Stimulated activated naive CD8-positive, alpha-beta T cell treated with anti-CD3 and anti-CD28 coated beads, Interleukin-15, Interleukin-2, amounts not matched to agents 100 ng/mL and 50 ng/mL, for 24 hours (primary cell): Measurements from ENCODE around the gene ALK.
"Not testable (repeated sequence)": the region's sequence is repeated elsewhere in the genome, so short reads cannot be mapped to it uniquely, and the experiment has no call there.

ENCODE experiments used
- H3K27ac Mint-ChIP-seq: one replicate; pipeline ENCODE4 v1.8.0; 2021; ENCODE audit warnings: mild to moderate bottlenecking, mixed read lengths
- H3K27me3 Mint-ChIP-seq: one replicate; pipeline ENCODE4 v1.8.0; 2021; ENCODE audit warnings: mixed read lengths
- H3K36me3 Mint-ChIP-seq: one replicate; pipeline ENCODE4 v1.8.0; 2021; ENCODE audit warnings: low read depth, mixed read lengths
- H3K4me1 Mint-ChIP-seq: one replicate; pipeline ENCODE4 v1.8.0; 2021; ENCODE audit warnings: low read depth, mixed read lengths
- H3K4me3 Mint-ChIP-seq: one replicate; pipeline ENCODE4 v1.8.0; 2021; ENCODE audit warnings: mild to moderate bottlenecking, mixed read lengths
- H3K9me3 Mint-ChIP-seq: one replicate; pipeline ENCODE4 v1.8.0; 2021; ENCODE audit warnings: mixed read lengths

ALK gene

DNA sequence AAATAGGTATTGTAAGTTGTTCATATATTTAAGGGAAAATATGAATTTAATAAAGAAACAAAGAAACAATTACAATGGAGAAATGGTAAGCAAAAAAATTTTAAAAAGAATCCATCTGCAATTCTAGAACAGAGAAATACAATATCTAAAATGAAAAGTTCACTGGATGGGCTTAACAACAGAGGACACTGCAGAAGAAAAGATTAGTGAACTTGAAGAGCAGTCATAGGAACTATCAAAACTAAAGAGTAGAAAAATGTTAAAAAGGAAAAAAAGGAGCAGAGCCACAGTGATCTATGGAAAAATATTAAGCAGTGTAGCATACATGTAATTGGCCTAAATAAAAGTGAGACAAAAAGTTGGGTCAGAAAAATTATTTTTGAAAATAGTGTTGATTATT, 83.5 kb downstream of the ALK start:
- Mint-ChIP-seq H3K4me3 (no peak overlapping the region), H3K4me1 (no peaks in the 10 kb centered on the region)

DNA sequence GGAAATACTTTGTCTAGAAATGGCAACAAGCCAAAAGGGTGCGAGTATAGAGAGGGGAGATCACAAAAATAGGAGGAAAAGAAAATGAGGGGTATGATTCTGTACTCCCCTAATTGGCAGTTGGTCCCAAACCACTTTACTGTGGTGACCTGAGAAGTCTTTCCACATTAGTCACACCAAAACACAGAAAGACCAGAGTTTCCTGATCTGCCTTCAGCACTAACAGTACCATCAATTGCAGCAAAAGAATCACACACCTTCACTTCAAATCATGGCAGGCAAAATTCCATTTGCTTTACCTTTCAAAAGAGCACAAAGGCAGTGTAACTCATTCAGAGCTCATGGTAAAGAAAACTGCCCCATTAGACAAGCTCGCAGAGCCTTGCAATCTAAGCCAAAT, 86.8 kb downstream of the ALK start:
- H3K27ac Mint-ChIP-seq, result no peak overlapping the region
- H3K27me3 Mint-ChIP-seq, result peaks cover 3% of the 10 kb centered on the region
- no peaks in the 10 kb centered on the region for H3K4me1 Mint-ChIP-seq
- H3K36me3 Mint-ChIP-seq, result no peaks in the 10 kb centered on the region
- peaks cover 14% of the 10 kb centered on the region for H3K9me3 Mint-ChIP-seq
- no peak overlapping the region for H3K4me3 Mint-ChIP-seq

More for the DNA sequence above, 83.5 kb downstream of the ALK start:
- H3K27me3 Mint-ChIP-seq, result peaks cover 10% of the 10 kb centered on the region
- no peaks in the 10 kb centered on the region for H3K36me3 Mint-ChIP-seq
- peaks cover 14% of the 10 kb centered on the region for H3K9me3 Mint-ChIP-seq
- no peak overlapping the region for H3K27ac Mint-ChIP-seq

DNA sequence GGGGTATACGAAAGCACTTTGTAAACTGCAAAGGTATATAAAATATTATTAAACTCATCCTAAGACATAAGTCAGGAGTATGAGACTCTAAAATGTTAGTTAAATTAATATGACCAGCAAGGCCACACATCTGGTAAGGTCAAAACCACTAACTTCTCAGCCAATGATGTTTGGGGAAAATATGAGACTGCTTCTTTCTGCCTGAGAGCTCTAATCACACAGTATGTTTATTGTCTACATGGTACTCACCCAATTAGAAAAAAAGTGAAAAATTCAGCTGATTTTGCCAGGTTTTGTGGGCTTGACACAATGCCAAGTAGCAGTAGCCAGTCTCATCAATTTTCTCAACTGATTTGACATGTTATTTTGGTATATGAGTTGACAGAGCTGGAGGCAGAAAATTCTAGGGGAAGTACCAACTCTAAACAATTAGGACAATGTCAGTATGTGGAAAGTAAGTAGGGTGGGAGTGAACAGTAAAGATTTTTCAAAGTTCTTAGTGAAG, 87.3 kb downstream of the ALK start:
- H3K27ac Mint-ChIP-seq, result no peak overlapping the region
- peaks cover 14% of the 10 kb centered on the region for H3K9me3 Mint-ChIP-seq
- H3K4me1 Mint-ChIP-seq, result no peaks in the 10 kb centered on the region
- no peak overlapping the region for H3K4me3 Mint-ChIP-seq
- peaks cover 3% of the 10 kb centered on the region for H3K27me3 Mint-ChIP-seq
- no peaks in the 10 kb centered on the region for H3K36me3 Mint-ChIP-seq

DNA sequence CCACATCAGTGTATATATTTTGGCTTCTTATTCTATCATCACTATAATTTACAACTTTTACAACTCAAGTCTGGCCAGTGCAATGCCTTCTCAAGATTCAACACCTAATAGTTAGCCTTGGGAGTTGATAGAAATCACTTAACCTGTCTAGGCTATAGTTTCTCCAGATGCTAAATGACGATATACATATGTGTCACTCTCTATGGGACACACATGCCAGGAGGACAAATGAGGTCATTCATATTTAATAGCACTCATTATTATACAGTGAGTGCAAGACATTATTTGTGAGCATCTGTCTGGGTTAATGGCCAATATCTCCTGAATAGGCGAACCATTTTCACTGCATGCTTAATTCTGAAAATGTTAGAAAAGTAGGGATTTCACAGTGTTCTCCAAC, 89.8 kb downstream of the ALK start:
- H3K27me3 Mint-ChIP-seq, result peaks cover 5% of the 10 kb centered on the region
- no peaks in the 10 kb centered on the region for H3K36me3 Mint-ChIP-seq
- H3K4me1 Mint-ChIP-seq, result no peaks in the 10 kb centered on the region
- no peak overlapping the region for H3K4me3 Mint-ChIP-seq
- H3K27ac Mint-ChIP-seq, result no peak overlapping the region
- peaks cover 6% of the 10 kb centered on the region for H3K9me3 Mint-ChIP-seq

DNA sequence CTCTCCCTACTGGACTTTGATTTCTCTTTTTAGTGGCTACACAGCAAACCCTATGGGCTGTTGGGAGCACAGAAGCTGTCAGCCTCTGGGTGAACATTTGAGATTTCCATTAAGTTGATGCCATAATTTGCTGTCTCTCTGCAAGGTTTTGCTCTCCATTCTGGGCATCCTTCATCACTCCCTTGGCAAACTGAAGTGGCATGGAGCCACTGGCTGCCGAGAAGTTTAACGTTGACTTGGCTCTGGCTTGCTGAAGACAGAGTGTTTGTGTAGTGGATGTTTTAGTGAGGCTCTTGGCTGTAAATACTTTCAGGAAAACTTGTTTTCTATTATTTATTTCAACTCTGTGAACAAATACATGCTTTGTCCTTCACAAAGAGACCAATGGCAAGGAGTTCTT, 91.5 kb downstream of the ALK start:
- Mint-ChIP-seq H3K36me3 (no peaks in the 10 kb centered on the region), H3K27ac (no peak overlapping the region), H3K4me3 (no peak overlapping the region), H3K9me3 (no peaks in the 10 kb centered on the region), H3K27me3 (peaks cover 15% of the 10 kb centered on the region), H3K4me1 (no peaks in the 10 kb centered on the region)

DNA sequence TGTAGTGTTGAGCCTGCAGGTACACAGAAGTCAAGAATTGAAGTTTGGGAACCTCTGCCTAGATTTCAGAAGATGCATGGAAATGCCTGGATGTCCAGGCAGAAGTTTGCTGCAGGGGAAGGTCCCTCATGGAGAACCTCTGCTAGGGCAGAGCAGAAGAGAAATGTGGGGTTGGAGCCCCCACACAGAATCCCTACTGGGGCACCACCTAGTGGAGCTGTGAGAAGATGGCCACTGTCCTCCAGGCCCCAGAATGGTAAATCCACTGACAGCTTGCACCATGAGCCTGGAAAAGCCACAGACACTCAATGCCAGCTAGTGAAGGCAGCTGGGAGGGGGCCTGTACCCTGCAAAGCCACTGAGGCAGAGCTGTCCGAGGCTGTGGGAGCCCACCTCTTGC, 97.2 kb downstream of the ALK start:
- H3K9me3 Mint-ChIP-seq, result not testable (repeated sequence)

DNA sequence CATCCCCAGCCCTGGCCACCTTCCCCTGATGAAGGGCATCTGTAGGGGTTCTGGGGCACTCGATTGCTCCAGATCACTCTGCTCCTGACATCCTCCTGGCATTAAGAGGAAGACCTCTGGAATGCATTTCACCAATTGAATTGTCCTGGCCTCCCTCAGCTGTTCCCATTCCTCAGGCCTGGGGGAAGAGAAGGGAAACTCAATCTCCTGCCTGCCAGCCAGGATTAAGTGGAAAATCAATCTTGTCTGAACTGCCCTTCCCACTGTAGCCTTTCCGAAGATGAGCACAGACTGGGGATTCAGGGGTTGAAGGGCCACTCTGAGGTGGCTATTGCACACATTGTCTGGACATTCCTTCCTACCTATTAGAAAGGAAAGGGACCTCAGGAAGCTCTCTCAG, 99.8 kb downstream of the ALK start:
- Mint-ChIP-seq H3K27ac (no peak overlapping the region), H3K4me1 (no peaks in the 10 kb centered on the region), H3K9me3 (no peaks in the 10 kb centered on the region), H3K4me3 (no peak overlapping the region), H3K36me3 (no peaks in the 10 kb centered on the region), H3K27me3 (peaks cover 10% of the 10 kb centered on the region)

More for the DNA sequence above, 97.2 kb downstream of the ALK start:
- peaks cover 12% of the 10 kb centered on the region for H3K27me3 Mint-ChIP-seq
- H3K4me1 Mint-ChIP-seq, H3K36me3 Mint-ChIP-seq, H3K27ac Mint-ChIP-seq, H3K4me3 Mint-ChIP-seq: not testable (repeated sequence)

DNA sequence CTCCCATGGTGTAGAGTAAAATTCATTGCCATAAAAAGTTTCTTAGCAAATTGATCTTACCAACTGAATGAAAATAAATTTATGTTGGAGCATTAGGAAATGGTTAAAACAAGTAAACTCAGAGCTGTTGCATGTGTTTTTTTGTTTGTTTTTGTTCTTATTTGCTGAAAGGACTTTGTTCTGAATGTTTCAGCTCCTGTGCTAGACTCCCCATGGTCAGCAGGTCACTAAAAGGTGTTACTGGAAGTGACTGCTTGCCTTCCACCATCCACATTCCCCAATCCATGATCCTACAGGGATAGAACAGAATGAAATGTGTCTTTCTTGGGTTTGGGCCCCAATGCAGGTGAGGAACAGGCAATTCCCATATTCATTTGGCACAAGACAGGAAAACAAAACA, 101.8 kb downstream of the ALK start:
- Mint-ChIP-seq H3K4me3 (no peak overlapping the region), H3K36me3 (no peaks in the 10 kb centered on the region), H3K27me3 (no peaks in the 10 kb centered on the region), H3K9me3 (no peaks in the 10 kb centered on the region), H3K4me1 (no peaks in the 10 kb centered on the region), H3K27ac (no peak overlapping the region)

DNA sequence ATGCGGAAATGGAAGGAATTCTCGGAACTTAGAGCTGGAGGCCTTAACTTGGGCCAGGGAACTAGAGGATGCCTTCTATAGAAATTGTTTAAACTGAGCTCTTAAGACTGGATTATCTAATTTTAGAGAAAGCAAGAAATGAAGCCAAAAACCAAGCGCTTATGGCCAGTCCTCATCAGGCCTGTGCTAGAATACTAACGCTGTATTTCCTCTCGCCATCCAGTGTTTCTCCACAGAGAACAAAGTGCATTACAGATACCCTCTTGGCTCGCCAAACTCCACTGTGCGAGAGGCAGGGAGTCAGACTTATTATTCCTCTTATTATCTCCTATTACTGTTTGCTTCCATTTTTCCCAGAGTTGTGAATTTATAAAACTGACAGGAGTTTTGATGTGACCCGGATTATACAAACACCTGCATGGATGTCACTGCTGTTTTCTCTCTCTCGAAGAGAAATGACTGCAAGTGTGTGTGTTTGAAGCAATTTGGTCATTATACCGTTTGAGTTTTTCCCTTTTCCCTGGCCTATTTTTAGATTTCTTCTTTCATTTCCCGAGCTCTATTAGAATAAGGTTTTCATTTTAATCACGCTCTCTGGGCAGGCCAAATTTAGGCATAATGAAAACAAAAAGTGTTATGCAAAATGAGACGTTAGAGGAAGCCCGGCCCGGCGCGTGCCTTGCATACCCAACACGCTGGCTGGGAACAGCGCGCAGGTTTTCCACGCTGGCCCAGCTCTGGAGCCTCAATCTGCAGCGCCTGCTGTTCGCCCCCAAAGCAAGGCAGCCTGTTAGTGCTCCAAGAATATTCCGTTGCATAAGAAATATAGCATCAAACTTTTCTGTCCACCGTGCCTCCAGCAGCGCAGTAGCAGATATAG, 103.3 kb downstream of the ALK start:
- Mint-ChIP-seq H3K9me3 (no peaks in the 10 kb centered on the region), H3K27me3 (no peaks in the 10 kb centered on the region), H3K4me1 (no peaks in the 10 kb centered on the region), H3K27ac (no peak overlapping the region), H3K36me3 (no peaks in the 10 kb centered on the region), H3K4me3 (no peak overlapping the region)

DNA sequence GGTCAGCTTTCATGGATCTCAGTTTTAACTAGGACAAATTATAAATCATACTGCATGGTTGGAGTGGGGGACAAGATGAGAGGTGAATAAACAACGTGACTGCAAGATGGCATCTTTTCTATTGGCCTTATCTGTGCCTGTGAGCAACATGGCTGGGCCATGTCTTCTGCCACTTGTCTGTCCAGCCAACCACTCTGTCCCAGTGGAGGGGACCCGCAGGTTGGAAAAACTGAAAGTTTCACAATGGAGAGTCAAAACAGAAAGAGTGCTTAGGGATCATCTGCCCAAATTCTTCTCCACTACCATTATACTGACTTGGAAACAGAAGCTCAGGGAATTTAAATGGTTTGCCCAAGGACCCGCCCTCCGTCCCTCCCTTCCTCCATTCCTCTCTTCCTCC, 104.1 kb downstream of the ALK start:
- H3K9me3 Mint-ChIP-seq, result no peaks in the 10 kb centered on the region
- no peak overlapping the region for H3K4me3 Mint-ChIP-seq
- H3K4me1 Mint-ChIP-seq, result no peaks in the 10 kb centered on the region
- no peaks in the 10 kb centered on the region for H3K36me3 Mint-ChIP-seq
- no peak overlapping the region for H3K27ac Mint-ChIP-seq
- no peaks in the 10 kb centered on the region for H3K27me3 Mint-ChIP-seq

DNA sequence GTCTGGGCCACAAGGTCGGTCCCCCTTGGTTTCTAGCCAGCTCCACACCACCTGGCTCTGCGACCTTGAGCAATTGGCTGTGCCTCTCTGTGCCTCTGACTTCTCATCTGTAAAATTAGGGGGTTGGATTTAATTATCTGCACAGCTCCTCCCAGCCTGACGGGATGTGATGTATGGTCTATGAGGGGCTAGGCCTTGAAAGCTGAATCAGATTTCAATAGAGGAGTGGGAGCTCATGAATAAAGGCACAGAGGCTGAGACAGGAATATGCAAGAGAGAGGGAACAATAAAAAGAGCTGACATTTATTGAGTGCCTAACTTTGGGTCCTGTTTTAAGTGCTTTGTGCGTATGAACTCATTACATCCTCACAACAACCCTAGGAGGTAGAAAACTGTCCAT, 104.7 kb downstream of the ALK start:
- Mint-ChIP-seq H3K4me3 (no peak overlapping the region), H3K27ac (no peak overlapping the region), H3K4me1 (no peaks in the 10 kb centered on the region), H3K27me3 (no peaks in the 10 kb centered on the region), H3K9me3 (no peaks in the 10 kb centered on the region), H3K36me3 (no peaks in the 10 kb centered on the region)

DNA sequence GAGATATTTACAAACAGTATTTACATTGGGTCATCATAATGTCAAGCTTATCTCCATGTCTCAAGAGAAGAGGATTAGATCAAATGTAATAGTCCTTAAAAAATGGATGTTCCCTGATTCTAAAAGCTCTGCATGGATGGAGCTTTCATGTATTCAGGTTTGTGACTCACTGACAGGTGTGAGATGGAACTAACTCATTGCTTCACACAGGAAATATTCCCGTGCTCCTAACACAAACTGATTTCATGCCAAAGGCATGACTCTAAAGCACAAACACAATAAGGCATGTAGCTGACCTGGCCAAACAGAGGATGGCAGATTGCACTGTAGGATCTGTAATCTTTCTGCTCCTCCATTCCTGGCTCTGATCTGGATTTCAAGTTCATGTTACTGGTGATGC, 110.0 kb downstream of the ALK start:
- no peaks in the 10 kb centered on the region for H3K27me3 Mint-ChIP-seq
- H3K4me1 Mint-ChIP-seq, result no peaks in the 10 kb centered on the region
- no peak overlapping the region for H3K4me3 Mint-ChIP-seq
- no peak overlapping the region for H3K27ac Mint-ChIP-seq
- H3K36me3 Mint-ChIP-seq, result no peaks in the 10 kb centered on the region
- H3K9me3 Mint-ChIP-seq, result no peaks in the 10 kb centered on the region

DNA sequence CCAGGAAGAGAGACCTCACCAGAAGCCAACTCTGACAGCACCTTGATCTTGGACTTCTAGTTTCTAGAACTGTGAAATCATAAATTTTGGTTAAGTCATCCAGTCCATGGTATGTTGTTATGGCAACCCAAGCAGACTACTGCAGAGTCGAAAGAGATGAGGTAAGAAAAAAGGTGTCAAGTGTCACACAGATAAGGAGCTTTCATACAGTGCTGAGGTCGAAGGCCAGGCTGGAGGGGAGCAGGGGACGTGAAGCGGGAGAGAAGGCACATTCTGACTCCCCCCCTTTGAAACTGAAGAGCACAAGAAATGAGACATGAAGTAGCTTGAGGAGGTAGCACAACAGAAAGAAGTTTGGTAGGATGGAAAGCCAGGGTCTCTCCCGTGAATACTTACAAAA, 110.4 kb downstream of the ALK start:
- Mint-ChIP-seq H3K4me1 (no peaks in the 10 kb centered on the region), H3K27me3 (no peaks in the 10 kb centered on the region), H3K9me3 (no peaks in the 10 kb centered on the region), H3K27ac (no peak overlapping the region), H3K4me3 (no peak overlapping the region), H3K36me3 (no peaks in the 10 kb centered on the region)

DNA sequence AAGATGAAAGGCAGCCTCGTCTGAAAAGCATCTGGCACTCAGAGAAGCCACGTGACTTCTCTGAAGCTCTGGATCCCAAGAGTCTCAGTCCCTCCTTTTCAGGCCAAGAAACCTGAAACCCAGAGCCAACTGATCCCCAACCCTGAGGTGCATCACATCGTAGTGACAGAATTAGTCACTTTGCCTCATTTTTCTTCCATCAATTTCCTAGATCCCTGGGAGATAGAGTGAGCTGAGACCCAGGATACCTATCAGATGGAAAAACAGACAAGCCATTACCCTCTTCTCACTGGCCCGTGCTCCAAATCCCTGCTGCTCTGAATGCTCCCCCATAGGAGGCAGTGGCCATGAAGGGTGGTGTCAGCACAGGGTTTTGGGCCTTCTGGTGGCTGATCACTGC, 113.1 kb downstream of the ALK start:
- Mint-ChIP-seq H3K36me3 (no peaks in the 10 kb centered on the region), H3K27me3 (no peaks in the 10 kb centered on the region), H3K4me3 (no peak overlapping the region), H3K4me1 (no peaks in the 10 kb centered on the region), H3K27ac (no peak overlapping the region), H3K9me3 (no peaks in the 10 kb centered on the region)

DNA sequence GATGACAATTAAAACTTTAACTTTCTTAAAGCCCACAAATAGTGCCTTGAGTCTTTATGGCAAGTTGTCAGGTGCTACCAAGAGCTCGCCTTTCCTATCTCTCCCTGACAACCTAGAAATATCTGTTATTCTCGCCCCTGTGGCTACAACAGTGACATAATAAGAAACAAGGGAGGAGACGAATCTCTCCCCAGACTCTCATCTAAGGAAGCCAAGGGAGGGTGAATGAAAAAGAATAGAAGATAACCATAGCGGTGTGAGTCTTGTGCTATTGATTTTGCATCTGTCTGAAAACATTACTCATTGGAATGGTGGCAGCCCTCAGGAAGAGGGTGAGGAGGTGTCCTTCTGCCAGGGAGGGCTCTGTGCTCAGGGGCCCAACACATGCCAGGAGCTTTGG, 114.3 kb downstream of the ALK start:
- Mint-ChIP-seq H3K27me3 (no peaks in the 10 kb centered on the region), H3K4me3 (no peak overlapping the region), H3K36me3 (no peaks in the 10 kb centered on the region)

DNA sequence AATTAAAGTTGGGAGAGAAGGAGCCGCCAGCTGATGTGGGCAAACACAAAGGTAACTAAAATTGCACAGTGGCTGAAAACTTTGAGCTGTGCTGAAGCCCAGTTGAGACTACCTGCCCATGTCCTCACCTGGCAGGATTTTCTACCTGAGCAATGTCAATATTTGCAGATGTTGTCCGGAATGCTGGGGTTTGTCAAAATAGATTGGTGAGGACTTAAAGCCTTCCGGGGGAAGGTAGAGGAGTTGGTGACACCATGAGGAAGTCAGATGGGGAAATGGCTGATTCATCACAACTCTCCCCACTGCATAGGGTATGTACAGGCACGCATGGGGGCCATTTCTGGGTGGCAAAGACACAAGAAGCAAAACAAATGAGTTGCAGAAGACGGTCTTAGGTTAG, 114.9 kb downstream of the ALK start:
- no peaks in the 10 kb centered on the region for H3K27me3 Mint-ChIP-seq
- H3K27ac Mint-ChIP-seq, result no peak overlapping the region
- H3K36me3 Mint-ChIP-seq, result no peaks in the 10 kb centered on the region
- H3K9me3 Mint-ChIP-seq, result no peaks in the 10 kb centered on the region
- no peak overlapping the region for H3K4me3 Mint-ChIP-seq
- no peaks in the 10 kb centered on the region for H3K4me1 Mint-ChIP-seq

More for the DNA sequence above, 114.3 kb downstream of the ALK start:
- Mint-ChIP-seq H3K4me1 (no peaks in the 10 kb centered on the region), H3K9me3 (no peaks in the 10 kb centered on the region), H3K27ac (no peak overlapping the region)
